Loucy (cell line): ENCODE measurements around the gene TBC1D22A.

ENCODE experiments used
- EZH2phosphoT487 ChIP-seq: fragments of 200-600 bp; IDR thresholded peaks from 2 replicates; pipeline ENCODE4 v1.6.1; 2018; ENCODE audit warnings: antibody characterized with exemption, mild to moderate bottlenecking, moderate library complexity, borderline replicate concordance
- TF ChIP-seq, protein P1 (sequence below): fragments of 200-600 bp; sonication (generic); conservative IDR thresholded peaks from 2 replicates; pipeline ENCODE4 v1.5.1; 2014; ENCODE audit warnings: mild to moderate bottlenecking, antibody characterized with exemption, low read length

DNA sequence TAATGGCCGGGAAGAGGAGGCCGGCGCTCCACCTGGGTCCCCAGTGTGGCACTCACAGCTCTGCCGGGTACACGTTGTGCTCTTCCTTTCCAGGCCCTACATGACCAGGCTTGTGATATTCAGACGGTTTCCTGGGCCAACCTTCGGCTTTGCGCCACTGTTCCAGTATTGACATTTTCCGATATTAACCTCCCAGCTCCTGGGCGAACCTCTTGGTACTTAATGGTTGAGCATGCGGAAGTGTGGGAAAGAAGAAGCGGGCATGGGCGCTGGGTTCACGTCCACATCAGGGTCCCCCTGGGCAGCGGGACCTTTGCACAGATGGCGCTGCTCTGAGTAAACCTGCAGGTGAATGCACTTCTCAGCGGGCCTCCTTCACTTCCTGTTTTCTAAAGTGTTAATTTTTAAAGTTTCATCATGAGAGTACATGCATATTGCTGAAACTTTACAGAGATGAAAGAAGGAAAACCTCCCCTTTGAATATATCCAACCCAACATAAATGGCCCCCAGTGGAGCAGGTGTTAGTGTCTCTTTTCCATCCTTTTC lies 286.7 kb downstream of the TBC1D22A start:
- TF ChIP-seq, protein P1, sequence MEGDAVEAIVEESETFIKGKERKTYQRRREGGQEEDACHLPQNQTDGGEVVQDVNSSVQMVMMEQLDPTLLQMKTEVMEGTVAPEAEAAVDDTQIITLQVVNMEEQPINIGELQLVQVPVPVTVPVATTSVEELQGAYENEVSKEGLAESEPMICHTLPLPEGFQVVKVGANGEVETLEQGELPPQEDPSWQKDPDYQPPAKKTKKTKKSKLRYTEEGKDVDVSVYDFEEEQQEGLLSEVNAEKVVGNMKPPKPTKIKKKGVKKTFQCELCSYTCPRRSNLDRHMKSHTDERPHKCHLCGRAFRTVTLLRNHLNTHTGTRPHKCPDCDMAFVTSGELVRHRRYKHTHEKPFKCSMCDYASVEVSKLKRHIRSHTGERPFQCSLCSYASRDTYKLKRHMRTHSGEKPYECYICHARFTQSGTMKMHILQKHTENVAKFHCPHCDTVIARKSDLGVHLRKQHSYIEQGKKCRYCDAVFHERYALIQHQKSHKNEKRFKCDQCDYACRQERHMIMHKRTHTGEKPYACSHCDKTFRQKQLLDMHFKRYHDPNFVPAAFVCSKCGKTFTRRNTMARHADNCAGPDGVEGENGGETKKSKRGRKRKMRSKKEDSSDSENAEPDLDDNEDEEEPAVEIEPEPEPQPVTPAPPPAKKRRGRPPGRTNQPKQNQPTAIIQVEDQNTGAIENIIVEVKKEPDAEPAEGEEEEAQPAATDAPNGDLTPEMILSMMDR, result no peak
- no peak for TF ChIP-seq EZH2phosphoT487
